Heart right ventricle (tissue), 16 donors: ENCODE data around the gene FANCI. TPM values are rescaled to one million over a fixed set of nuclear protein-coding genes. Genes with fewer than 3 reads are reported as not detected.
A peak's percentile ranks its signal among the peaks of the same experiment; 100 is the strongest.

ENCODE experiments used
- ATAC-seq, 8 donors: fragments of 200-7000 bp; cut with Tn5 transposase; one replicate each; pipeline ENCODE4 v1.9.1; 2020; ENCODE audit warnings: mild to moderate bottlenecking in 8 of 8, moderate library complexity in 8 of 8, moderate number of reproducible peaks in 1 of 8
- DNase-seq, 2 donors: peaks; one replicate each; pipeline ENCODE4 v3.0.0-alpha.2; 2020
- H3K27ac ChIP-seq, 10 donors: fragments of 200-600 bp; sonication (generic) in 2 of 10; one replicate each; pipeline versions ENCODE4 v1.5.0 to v1.8.0; 2020 to 2022; ENCODE audit warnings: mild to moderate bottlenecking in 3 of 10
- H3K27me3 ChIP-seq, 7 donors: fragments of 200-600 bp; one replicate each; pipeline ENCODE4 v1.8.0; 2021 to 2022; ENCODE audit warnings: mild to moderate bottlenecking in 2 of 7
- H3K36me3 ChIP-seq, 9 donors: fragments of 200-600 bp; sonication (generic) in 1 of 9; one replicate each; pipeline versions ENCODE4 v1.5.0 to v1.8.0; 2020 to 2022; ENCODE audit warnings: mild to moderate bottlenecking in 2 of 9
- H3K4me1 ChIP-seq, 9 donors: fragments of 200-600 bp; sonication (generic) in 1 of 9; one replicate each; pipeline versions ENCODE4 v1.5.0 to v1.8.0; 2020 to 2022; ENCODE audit warnings: mild to moderate bottlenecking in 4 of 9
- H3K4me3 ChIP-seq, 10 donors: fragments of 200-600 bp; sonication (generic) in 2 of 10; one replicate each; pipeline versions ENCODE4 v1.5.0 to v1.8.0; 2020 to 2022; ENCODE audit warnings: mild to moderate bottlenecking in 7 of 10, moderate library complexity in 2 of 10
- H3K9me3 ChIP-seq, 11 donors: fragments of 200-600 bp in 10 of 11; sonication (generic) in 2 of 11; one replicate each; pipeline versions ENCODE4 v1.5.0 to v1.8.0; 2013 to 2022; ENCODE audit warnings: mild to moderate bottlenecking in 2 of 11, control low read depth in 1 of 11, moderate library complexity in 1 of 11
- CTCF ChIP-seq, 9 donors: fragments of 200-600 bp; sonication (generic) in 2 of 9; IDR thresholded peaks; one replicate each; pipeline versions ENCODE4 v1.5.0 to v1.8.0; 2021 to 2022; ENCODE audit warnings: antibody characterized with exemption in 9 of 9, mild to moderate bottlenecking in 5 of 9, moderate library complexity in 1 of 9
- WGBS, 2 donors: extraction: QIAGEN DNeasy Blood & Tissue Kit; methylation state at CpG; one replicate each; pipeline ENCODE4 v1.1.7; 2013; ENCODE audit warnings: inconsistent platforms in 1 of 2; 5-methylcytosine and 5-hydroxymethylcytosine counted together
- intact Hi-C, 10 donors: fragments of 100-400 bp; cut with DNase I; formaldehyde crosslinking; loops; one replicate each; pipeline versions ENCODE4 v1.11.1 to v1.14.2; 2022
- polyA plus RNA-seq, 2 donors: library from polyadenylated mRNA; stranded (reverse); fragments of 200-250 nt; gene quantifications; one replicate each; pipeline ENCODE4 v1.2.3, GENCODE V29; 2013
- total RNA-seq, 10 donors: library from RNA; stranded (reverse); fragmentation: NEBNext Ultra II Directional in 3 of 10; extraction: Animal tissue kit (Norgen Biotek cat#: 25700) in 3 of 10; gene quantifications; one replicate each; pipeline versions ENCODE4 v1.2.1 to v1.2.4, GENCODE V29; 2021 to 2023
- donor health status: Arrhythmogenic right ventricular cardiomyopathy.
- donor health status: ischemic (EF 13 %, LVEDD 7.1; RV severe dilation, severe dysfunction).
- donor health status: healthy with polysubstance abuse.
- donor health status: DM: no; HTN: yes; CAD: no.
- donor health status: DM: no; HTN: no; CAD: no.
- donor health status: ischemic (EF 25% LVEDD 6.9; RV normal size, moderate dysfunction).
- donor health status: ischemic (EF 25% LVEDD 5.7; RV mildly dilated, moderate dysfunction).
- donor health status: healthy.
- donor health status: DM: yes; HTN: yes; CAD: no.
- donor health status: Ischemic cardiomyopathy.
- donor health status: ischemic (EF 35%, LVEDD 5.7; RV mildly dilated, moderate dysfunction).
- donor health status: nonischemic (EF 11% LVEDD 7.7; RV severe dilation, severe dysfunction).
- donor health status: DM: yes; HTN: yes; CAD: no.
- donor health status: PGD.
- donor health status: ischemic (EF 29% LVEDD 5.4; RV normal size, mild dysfunction).
- donor health status: nonischemic (EF 23%, LVEDD 6.1; RV moderate dilation, normal function).

FANCI gene
- total and polyA plus RNA-seq, 12 donors: 1.3 to 9.9 (median 2.5) TPM

DNA sequence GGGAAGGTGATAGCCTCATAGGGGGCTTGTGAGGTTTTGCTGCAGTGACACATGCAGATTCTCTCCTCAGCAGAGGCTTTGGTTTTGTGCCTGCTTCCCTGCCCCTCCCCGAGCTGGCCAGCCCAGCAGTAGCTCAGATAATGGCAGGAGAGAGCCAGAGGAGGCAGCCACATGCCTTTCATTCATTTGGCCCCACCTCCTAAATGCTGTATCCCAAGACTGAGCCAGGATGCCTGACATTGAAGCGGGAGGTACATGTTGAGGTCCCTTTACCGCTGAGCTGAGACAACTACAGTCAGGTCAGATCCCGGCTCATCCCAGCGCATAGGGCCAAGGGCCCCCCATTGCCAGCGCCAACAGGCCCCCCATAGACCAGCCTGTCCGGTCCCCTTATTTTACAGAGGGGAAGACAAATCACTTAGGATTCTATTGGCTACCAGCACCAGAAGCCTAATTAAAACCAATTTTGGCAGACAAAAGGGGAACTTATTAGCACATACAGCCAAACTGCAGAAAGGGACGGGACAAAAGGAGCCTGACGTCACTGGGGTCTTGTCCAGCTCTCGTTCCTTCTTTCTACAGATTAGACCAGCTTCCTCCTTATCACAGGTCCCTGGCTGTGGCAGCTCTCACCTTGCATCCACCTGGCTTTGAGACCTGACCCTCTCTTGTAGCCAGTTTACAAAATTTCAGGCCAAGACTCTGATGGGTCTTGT, 102.9 kb downstream of the FANCI start:
- no peak overlapping the region for H3K4me3 ChIP-seq
- no peak overlapping the region for H3K27ac ChIP-seq
- intact Hi-C loops: no loop called here
- no peaks in the 10 kb centered on the region for H3K36me3 ChIP-seq
- H3K9me3 ChIP-seq: no peaks in the 10 kb centered on the region
- DNase-seq (no peak), ATAC-seq (peak in 3 of 8 donors; percentile 37 to 77 (median 52))
- peaks cover 0 to 47% (median 25%) of the 10 kb centered on the region in 7 donors for H3K27me3 ChIP-seq
- peaks cover 0 to 3% (median 0%) of the 10 kb centered on the region in 9 donors for H3K4me1 ChIP-seq
- 34 to 41% methylated on average over 10 of the region's 10 CpGs for WGBS, 2 donors
- no peak for TF ChIP-seq CTCF (IDR thresholded peaks at IDR 0.05)

GRCh38 chr15:89349206-89349558, 105.4 kb downstream of the FANCI start:
- Histone ChIP-seq H3K4me1 (peaks cover 0 to 3% (median 0%) of the 10 kb centered on the region in 9 donors), H3K27ac (no peak overlapping the region), H3K36me3 (no peaks in the 10 kb centered on the region), H3K4me3 (no peak overlapping the region), H3K27me3 (peaks cover 0 to 62% (median 46%) of the 10 kb centered on the region in 7 donors), H3K9me3 (no peaks in the 10 kb centered on the region)
- intact Hi-C loops: no loop called here
- no peak for DNase-seq
- no peak for ATAC-seq
- 69 to 71% methylated on average over 5 of the region's 5 CpGs for WGBS, 2 donors
- no peak for TF ChIP-seq CTCF (IDR thresholded peaks at IDR 0.05)

GRCh38 chr15:89352476-89352875, 108.7 kb downstream of the FANCI start:
- 64 to 68% methylated on average over 4 of the region's 4 CpGs for whole genome bisulfite sequencing, 2 donors
- H3K4me3 ChIP-seq: no peak overlapping the region
- H3K27ac ChIP-seq: no peak overlapping the region
- no peaks in the 10 kb centered on the region for H3K36me3 ChIP-seq
- no peak for DNase-seq
- H3K27me3 ChIP-seq: peaks cover 8 to 79% (median 69%) of the 10 kb centered on the region in 7 donors
- H3K4me1 ChIP-seq: no peaks in the 10 kb centered on the region
- no peaks in the 10 kb centered on the region for H3K9me3 ChIP-seq
- ATAC-seq: no peak
- intact Hi-C loops: loop anchor here in 2 of 10 donors (10.0 kb wide), 1 partner anchor 202 kb away; no protein-coding TSS in a partner anchor
- TF ChIP-seq CTCF (IDR thresholded peaks at IDR 0.05): no peak

- Histone ChIP-seq H3K9me3 (no peaks in the 10 kb centered on the region), H3K4me3 (no peak overlapping the region), H3K4me1 (peaks cover 1 to 7% (median 3%) of the 10 kb centered on the region in 9 donors), H3K27ac (no peak overlapping the region), H3K27me3 (peaks cover 9 to 87% (median 75%) of the 10 kb centered on the region in 7 donors), H3K36me3 (no peaks in the 10 kb centered on the region)
- no peak for DNase-seq
- intact Hi-C loops: loop anchor here in 2 of 10 donors (10.0 kb wide), 1 partner anchor 201 kb away; no protein-coding TSS in a partner anchor
- no peak for ATAC-seq
- TF ChIP-seq CTCF (IDR thresholded peaks at IDR 0.05): no peak
- WGBS, 2 donors: 71 to 75% methylated on average over 2 of the region's 2 CpGs
Observed at GRCh38 chr15:89353991-89354390, 110.2 kb downstream of the FANCI start.
